ENCODE data around the gene TUBGCP5. TPM values are rescaled to one million over a fixed set of nuclear protein-coding genes. Genes with fewer than 3 reads are reported as not detected.

Gene TUBGCP5
- total RNA-seq, 2 donors from 2014 or later, result 6.8 to 11.6 TPM

DNA sequence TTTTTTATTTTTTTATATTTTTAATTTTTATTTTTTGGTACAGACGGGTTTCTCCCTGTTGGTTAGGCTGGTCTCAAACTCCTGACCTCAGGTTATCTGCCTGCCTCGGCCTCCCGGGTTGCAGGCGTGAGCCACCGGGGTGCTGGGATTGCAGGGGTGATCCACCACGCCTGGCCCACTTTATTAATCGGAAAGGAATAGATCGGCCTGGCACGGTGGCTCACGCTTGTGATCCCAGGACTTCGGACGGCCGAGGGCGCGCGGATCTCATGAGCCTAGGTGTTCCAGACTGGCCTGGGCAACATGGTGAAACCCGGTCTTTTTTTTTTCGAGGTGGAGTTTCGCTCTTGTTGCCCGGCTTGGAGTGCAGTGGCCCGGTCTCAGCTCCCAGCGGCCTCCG lies 26.5 kb upstream of the TUBGCP5 start:
- peaks cover 0 to 7% of the 10 kb centered on the region in 2 donors for H3K9me3 ChIP-seq
- TF ChIP-seq, protein P1, sequence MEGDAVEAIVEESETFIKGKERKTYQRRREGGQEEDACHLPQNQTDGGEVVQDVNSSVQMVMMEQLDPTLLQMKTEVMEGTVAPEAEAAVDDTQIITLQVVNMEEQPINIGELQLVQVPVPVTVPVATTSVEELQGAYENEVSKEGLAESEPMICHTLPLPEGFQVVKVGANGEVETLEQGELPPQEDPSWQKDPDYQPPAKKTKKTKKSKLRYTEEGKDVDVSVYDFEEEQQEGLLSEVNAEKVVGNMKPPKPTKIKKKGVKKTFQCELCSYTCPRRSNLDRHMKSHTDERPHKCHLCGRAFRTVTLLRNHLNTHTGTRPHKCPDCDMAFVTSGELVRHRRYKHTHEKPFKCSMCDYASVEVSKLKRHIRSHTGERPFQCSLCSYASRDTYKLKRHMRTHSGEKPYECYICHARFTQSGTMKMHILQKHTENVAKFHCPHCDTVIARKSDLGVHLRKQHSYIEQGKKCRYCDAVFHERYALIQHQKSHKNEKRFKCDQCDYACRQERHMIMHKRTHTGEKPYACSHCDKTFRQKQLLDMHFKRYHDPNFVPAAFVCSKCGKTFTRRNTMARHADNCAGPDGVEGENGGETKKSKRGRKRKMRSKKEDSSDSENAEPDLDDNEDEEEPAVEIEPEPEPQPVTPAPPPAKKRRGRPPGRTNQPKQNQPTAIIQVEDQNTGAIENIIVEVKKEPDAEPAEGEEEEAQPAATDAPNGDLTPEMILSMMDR (IDR thresholded peaks at IDR 0.05), result no peak
- H3K36me3 ChIP-seq, result no peaks in the 10 kb centered on the region
- no peak overlapping the region for H3K4me3 ChIP-seq
- no peaks in the 10 kb centered on the region for H3K27me3 ChIP-seq
- no peak overlapping the region for H3K27ac ChIP-seq
- H3K4me1 ChIP-seq, result no peaks in the 10 kb centered on the region
- no peak for DNase-seq (ENCODE audit: low spot score)

DNA sequence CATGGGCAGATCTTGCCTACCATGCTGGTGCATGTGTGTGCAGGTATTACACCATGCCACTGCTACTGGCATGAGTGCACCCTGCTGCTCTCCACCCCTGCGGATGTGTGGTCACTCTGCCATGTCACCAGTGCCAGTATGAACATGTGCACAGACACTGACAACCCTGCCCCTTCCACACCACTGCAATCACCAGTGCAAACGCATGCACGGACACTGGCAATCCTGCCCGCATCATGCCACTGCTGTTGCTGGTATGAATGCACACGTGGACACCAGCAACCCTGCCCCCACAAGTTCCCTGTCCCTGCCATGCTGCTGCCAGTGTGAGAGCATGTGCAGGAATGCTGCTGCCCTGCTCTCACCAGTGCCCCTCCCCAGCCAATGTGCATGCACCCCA lies 24.8 kb upstream of the TUBGCP5 start:
- DNase-seq (ENCODE audit: low spot score), result no peak
- Histone ChIP-seq H3K27ac (no peak overlapping the region), H3K4me3 (no peak overlapping the region), H3K36me3 (no peaks in the 10 kb centered on the region), H3K4me1 (no peaks in the 10 kb centered on the region), H3K9me3 (peaks cover 0 to 7% of the 10 kb centered on the region in 2 donors), H3K27me3 (no peaks in the 10 kb centered on the region)
- TF ChIP-seq, protein P1 (IDR thresholded peaks at IDR 0.05), result no peak

DNA sequence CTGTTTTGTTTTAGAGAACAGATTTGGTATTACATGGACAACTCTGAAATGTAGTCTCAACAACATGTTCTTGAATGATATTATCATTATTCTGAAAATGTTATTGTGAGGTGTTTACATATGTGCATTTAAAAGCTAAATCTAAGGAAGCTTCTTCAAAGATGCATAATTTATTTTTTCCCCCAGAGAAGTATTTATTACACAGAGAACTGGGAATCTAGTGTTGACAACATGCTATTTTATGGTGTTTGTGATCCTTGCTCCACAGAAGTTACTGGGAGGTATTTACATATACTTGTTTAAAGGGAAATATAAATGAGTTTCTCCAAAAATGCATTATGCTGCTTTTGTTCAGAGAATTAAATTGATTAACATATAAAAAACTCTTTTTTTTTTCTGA lies 18.3 kb upstream of the TUBGCP5 start:
- DNase-seq (ENCODE audit: low spot score), result no peak
- no peaks in the 10 kb centered on the region for H3K27me3 ChIP-seq
- TF ChIP-seq, protein P1 (IDR thresholded peaks at IDR 0.05), result no peak
- H3K9me3 ChIP-seq, result peaks cover 0 to 6% of the 10 kb centered on the region in 2 donors
- no peaks in the 10 kb centered on the region for H3K36me3 ChIP-seq
- no peak overlapping the region for H3K27ac ChIP-seq
- no peak overlapping the region for H3K4me3 ChIP-seq
- H3K4me1 ChIP-seq, result no peaks in the 10 kb centered on the region

DNA sequence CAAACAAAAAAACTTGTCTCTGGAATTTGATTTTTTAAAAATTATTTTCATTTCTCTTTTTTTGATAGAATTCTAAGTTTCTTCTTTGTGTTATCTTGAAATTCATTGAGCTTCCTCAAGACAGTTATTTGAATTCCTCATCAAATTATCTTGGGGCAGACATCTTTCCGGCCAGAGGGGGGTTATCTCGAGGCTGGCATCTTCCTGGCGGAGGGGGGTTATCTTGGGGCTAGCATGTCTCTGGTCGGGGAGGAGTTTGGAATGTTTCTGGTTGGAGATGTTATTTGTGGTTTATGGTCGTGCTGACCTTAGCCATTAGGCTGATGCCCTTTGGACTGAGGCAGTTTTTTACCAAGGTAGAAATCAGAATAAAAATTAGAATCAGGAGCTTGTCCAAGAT lies 15.9 kb upstream of the TUBGCP5 start:
- H3K4me1 ChIP-seq, result no peaks in the 10 kb centered on the region
- TF ChIP-seq, protein P1 (IDR thresholded peaks at IDR 0.05), result no peak
- H3K36me3 ChIP-seq, result no peaks in the 10 kb centered on the region
- peaks cover 0 to 6% of the 10 kb centered on the region in 2 donors for H3K9me3 ChIP-seq
- no peak for DNase-seq (ENCODE audit: low spot score)
- H3K27ac ChIP-seq, result no peak overlapping the region
- H3K4me3 ChIP-seq, result no peak overlapping the region
- no peaks in the 10 kb centered on the region for H3K27me3 ChIP-seq

DNA sequence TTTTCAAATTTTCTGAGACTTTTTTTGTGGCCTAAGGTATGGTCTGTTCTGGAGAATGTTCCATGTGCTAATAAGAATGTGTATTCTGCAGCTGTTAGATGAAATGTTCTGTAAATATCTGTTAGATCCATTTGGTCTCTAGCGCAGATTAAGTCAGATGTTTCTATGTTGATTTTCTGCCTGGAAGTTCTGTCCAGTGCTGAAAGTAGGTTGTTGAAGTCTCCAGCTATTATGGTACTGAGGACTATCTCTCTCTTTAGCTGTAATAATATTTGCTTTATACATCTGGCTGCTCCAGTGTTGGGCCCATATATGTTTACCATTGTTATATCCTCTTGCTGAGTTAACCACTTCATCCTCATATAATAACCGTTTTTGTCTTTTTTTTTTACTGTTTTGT lies 13.2 kb upstream of the TUBGCP5 start:
- Histone ChIP-seq H3K36me3 (no peaks in the 10 kb centered on the region), H3K27ac (no peak overlapping the region), H3K27me3 (no peaks in the 10 kb centered on the region), H3K4me1 (no peaks in the 10 kb centered on the region), H3K4me3 (no peak overlapping the region), H3K9me3 (peaks cover 0 to 6% of the 10 kb centered on the region in 2 donors)
- TF ChIP-seq, protein P1 (IDR thresholded peaks at IDR 0.05), result no peak
- no peak for DNase-seq (ENCODE audit: low spot score)

DNA sequence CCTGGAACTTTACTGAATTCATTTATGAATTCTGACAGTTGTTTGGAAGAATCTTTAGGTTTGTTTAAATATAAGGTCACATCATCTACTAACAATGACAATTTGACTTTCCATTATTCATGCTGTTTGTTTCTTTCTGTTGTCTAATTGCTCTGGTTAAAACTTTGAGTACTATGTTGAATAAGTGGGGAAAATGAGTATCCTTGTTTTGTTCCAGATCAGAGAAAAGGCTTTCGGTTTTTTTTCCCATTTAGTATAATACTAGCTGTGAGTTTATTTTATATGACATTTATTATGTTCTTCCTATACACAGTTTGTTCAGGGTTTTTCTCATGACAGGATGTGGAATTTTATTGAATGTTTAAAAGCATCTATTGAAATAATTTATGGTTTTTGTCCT lies 11.3 kb upstream of the TUBGCP5 start:
- TF ChIP-seq, protein P1 (IDR thresholded peaks at IDR 0.05), result no peak
- H3K4me3 ChIP-seq, result no peak overlapping the region
- H3K27me3 ChIP-seq, result no peaks in the 10 kb centered on the region
- H3K27ac ChIP-seq, result no peak overlapping the region
- no peaks in the 10 kb centered on the region for H3K4me1 ChIP-seq
- H3K36me3 ChIP-seq, result no peaks in the 10 kb centered on the region
- H3K9me3 ChIP-seq, result peaks cover 0 to 6% of the 10 kb centered on the region in 2 donors
- DNase-seq (ENCODE audit: low spot score), result no peak

Data from right atrium auricular region (tissue), 2 donors.